ENCODE measurements around the gene SIM1.

SIM1 gene, protein sequence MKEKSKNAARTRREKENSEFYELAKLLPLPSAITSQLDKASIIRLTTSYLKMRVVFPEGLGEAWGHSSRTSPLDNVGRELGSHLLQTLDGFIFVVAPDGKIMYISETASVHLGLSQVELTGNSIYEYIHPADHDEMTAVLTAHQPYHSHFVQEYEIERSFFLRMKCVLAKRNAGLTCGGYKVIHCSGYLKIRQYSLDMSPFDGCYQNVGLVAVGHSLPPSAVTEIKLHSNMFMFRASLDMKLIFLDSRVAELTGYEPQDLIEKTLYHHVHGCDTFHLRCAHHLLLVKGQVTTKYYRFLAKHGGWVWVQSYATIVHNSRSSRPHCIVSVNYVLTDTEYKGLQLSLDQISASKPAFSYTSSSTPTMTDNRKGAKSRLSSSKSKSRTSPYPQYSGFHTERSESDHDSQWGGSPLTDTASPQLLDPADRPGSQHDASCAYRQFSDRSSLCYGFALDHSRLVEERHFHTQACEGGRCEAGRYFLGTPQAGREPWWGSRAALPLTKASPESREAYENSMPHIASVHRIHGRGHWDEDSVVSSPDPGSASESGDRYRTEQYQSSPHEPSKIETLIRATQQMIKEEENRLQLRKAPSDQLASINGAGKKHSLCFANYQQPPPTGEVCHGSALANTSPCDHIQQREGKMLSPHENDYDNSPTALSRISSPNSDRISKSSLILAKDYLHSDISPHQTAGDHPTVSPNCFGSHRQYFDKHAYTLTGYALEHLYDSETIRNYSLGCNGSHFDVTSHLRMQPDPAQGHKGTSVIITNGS
- total RNA-seq = 0 reads per million in 3 donors

DNA sequence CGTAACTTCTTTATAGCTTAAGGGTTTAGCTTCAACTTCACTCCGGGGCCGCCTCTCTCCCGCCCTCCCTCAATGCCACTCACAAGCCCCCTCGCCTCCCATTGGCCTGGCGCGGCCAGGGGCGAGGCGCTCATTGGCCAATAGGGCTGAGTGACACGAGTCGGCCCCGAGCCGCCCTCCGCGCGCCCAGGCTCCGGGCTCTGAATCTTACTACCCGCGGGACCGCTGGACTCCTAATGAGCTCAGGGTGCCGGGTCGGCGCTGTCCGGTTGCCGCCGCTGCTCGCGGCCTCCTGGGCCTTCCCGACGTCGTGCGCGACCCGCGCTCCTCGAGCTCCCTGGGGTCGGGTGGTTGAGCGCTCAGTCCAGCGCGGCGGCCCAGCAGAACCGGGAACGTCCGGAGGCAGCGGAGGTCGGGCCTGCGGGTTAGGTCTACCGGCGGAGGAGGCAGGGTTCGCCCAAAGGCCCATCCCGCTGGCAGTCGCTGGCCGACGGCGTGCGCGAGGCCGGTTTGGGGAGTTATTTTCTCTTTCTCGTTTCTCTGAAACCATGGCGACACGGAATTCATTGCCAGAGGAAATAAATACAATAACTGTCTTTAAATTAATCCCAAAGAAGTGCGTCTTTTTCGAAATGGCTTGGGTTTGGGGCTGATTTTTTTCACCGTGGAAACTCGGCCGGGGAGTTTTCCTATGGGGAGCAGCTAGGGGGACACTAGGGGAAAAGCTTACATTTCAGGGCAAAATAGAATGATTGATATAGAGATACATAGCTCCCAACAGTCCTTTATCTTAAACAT, at the start of gene SIM1:
Gene SIM1, minus strand, starts transcription at position 19 of the 798 bp plus-strand sequence. CDS start 1,453 bp downstream, outside the sequence.
- H3K27me3 ChIP-seq (replicated peaks; ENCODE audit: control insufficient read depth, insufficient read depth, low read length, poor library complexity, severe bottlenecking) = peaks cover 78% of the 10 kb centered on the region
- no peaks in the 10 kb centered on the region for H3K36me3 ChIP-seq (ENCODE audit: control insufficient read depth, insufficient read depth, low read length)
- no peak for DNase-seq
- H3K9me3 ChIP-seq (ENCODE audit: control insufficient read depth, low read length) = peaks cover 2% of the 10 kb centered on the region
- no peak within 1 kb of the TSS for H3K4me3 ChIP-seq (ENCODE audit: insufficient read depth, low read depth, low read length, poor library complexity, severe bottlenecking)
- no peak within 1 kb of the TSS for H3K27ac ChIP-seq (ENCODE audit: insufficient read depth, low read length, poor library complexity, severe bottlenecking)
- peaks cover 17% of the 10 kb centered on the region for H3K4me1 ChIP-seq (ENCODE audit: control insufficient read depth, insufficient read depth, low read length, poor library complexity, severe bottlenecking)

DNA sequence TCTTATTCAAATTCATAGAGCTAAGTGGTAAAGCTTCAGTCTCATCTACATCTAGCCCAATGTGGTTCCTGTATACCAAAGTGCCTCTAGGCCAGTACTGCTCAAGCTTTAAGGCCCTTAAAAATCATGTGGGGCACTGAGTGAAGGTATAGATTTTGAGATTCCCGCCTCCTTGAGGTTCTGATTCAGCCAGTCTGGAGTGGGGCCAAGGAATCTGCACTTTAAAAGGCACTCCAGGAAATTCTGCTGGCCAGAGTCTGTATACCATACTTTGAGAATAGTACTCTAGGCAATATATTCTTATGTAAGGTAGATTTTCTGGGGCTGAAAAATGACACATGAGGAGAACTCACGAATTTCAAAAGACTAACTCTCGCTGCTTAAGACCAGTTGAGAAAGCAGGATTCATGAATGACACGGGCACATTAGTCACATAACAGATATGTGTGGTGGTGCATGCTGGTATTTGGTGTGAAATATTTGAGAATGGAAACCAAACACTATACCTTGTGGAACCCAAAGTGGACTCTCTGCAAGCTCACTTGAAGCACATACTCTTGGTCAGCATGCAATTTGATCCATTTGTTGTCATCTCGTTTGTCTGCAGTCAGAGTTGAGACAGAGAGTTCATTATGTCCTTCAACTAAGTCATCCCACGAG, 47.6 kb upstream of the SIM1 start:
- Histone ChIP-seq H3K4me1 (ENCODE audit: control insufficient read depth, insufficient read depth, low read length, poor library complexity, severe bottlenecking) (no peaks in the 10 kb centered on the region), H3K27ac (ENCODE audit: insufficient read depth, low read length, poor library complexity, severe bottlenecking) (no peak overlapping the region), H3K36me3 (ENCODE audit: control insufficient read depth, insufficient read depth, low read length) (peaks cover 25% of the 10 kb centered on the region), H3K4me3 (ENCODE audit: insufficient read depth, low read depth, low read length, poor library complexity, severe bottlenecking) (no peak overlapping the region), H3K9me3 (ENCODE audit: control insufficient read depth, low read length) (no peaks in the 10 kb centered on the region), H3K27me3 (replicated peaks; ENCODE audit: control insufficient read depth, insufficient read depth, low read length, poor library complexity, severe bottlenecking) (no peaks in the 10 kb centered on the region)
- DNase-seq = no peak

DNA sequence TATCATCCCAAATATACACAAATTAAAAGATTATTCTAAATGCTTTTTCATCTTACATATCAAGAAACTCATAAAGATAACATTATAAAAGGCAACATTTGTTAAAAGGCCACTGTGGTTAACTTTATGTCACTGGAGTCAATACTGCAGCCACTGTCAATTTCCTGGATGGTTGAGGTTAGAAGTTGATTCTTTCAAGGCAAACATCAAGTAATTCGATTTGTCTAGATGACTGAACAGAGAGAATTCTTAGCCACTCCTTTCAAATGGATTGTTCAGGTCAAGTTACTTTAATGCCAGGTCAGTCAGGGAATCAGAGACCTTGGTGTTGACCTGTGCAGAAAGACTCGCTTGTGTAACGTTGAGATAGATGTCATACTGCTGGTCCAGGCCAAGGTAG, 44.4 kb upstream of the SIM1 start:
- Histone ChIP-seq H3K4me1 (ENCODE audit: control insufficient read depth, insufficient read depth, low read length, poor library complexity, severe bottlenecking) (no peaks in the 10 kb centered on the region), H3K4me3 (ENCODE audit: insufficient read depth, low read depth, low read length, poor library complexity, severe bottlenecking) (no peak overlapping the region), H3K27ac (ENCODE audit: insufficient read depth, low read length, poor library complexity, severe bottlenecking) (no peak overlapping the region), H3K36me3 (ENCODE audit: control insufficient read depth, insufficient read depth, low read length) (peaks cover 14% of the 10 kb centered on the region), H3K9me3 (ENCODE audit: control insufficient read depth, low read length) (no peaks in the 10 kb centered on the region), H3K27me3 (replicated peaks; ENCODE audit: control insufficient read depth, insufficient read depth, low read length, poor library complexity, severe bottlenecking) (no peaks in the 10 kb centered on the region)
- no peak for DNase-seq

DNA sequence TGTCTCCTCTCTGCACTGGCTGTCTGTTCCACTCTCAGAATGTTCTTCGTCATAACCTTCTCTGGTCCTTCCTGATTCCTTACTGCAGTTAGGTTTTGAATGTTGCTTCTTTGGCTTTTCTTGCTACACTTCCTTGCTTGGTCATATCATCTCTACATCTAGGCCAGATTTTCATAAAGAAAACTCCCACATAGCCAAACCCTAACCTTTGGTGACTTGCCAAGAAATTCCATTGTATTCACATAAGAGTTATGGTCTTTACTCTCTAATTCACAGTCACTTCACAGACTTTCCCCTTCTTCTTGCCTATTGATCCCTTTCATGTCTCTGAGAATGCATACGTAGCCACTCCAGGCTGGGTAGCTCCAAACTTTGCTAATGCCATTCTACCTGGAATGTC, 41.9 kb upstream of the SIM1 start:
- no peaks in the 10 kb centered on the region for H3K4me1 ChIP-seq (ENCODE audit: control insufficient read depth, insufficient read depth, low read length, poor library complexity, severe bottlenecking)
- no peaks in the 10 kb centered on the region for H3K27me3 ChIP-seq (replicated peaks; ENCODE audit: control insufficient read depth, insufficient read depth, low read length, poor library complexity, severe bottlenecking)
- DNase-seq = no peak
- H3K4me3 ChIP-seq (ENCODE audit: insufficient read depth, low read depth, low read length, poor library complexity, severe bottlenecking) = no peak overlapping the region
- peaks cover 1% of the 10 kb centered on the region for H3K36me3 ChIP-seq (ENCODE audit: control insufficient read depth, insufficient read depth, low read length)
- H3K9me3 ChIP-seq (ENCODE audit: control insufficient read depth, low read length) = no peaks in the 10 kb centered on the region
- H3K27ac ChIP-seq (ENCODE audit: insufficient read depth, low read length, poor library complexity, severe bottlenecking) = no peak overlapping the region

DNA sequence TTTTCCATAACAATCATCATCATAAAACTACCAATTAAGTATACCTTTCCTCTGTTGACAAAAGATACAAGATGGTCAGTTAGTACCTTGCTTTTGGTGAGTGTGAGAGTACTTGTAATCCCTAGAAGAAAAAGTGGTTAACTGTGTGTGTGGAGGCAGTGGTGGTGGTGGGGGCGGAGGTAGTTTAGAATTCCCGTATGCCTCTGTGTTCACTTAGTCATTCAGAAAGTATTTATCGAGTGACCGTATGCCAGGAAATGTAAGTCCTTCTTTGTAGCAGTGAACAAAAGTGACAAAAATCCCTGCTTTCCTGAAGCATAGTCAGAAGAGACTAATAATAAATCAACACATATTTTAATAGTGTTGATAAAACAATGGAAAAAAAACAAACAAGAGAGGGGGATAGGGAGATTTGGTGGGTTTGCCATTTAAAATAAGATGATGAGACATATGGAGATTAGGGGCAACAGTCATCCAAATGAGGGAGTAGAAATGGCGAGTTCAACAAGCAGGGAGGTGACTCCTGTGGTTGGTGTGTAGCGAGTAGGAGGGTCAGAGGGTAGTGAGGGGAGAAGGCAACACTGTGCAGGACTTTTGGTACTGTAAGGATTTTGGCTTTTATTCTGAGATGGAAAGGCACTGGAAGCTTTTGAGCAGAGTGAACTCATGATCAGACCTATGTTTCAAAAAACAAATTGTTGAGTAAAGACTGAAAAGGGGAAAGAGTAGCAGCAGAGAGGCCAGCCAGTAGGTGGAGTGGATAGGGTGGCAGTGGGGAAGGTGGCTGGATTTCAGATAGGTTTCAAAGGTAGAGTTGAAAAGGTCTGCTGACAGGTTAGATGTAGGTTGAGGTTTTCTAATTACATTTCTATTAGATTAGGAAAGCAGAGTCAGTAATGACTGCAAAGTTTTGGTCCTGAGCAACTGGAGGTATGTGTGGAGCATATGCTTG, 40.3 kb upstream of the SIM1 start:
- H3K27me3 ChIP-seq (replicated peaks; ENCODE audit: control insufficient read depth, insufficient read depth, low read length, poor library complexity, severe bottlenecking) = no peaks in the 10 kb centered on the region
- H3K9me3 ChIP-seq (ENCODE audit: control insufficient read depth, low read length) = no peaks in the 10 kb centered on the region
- no peak overlapping the region for H3K27ac ChIP-seq (ENCODE audit: insufficient read depth, low read length, poor library complexity, severe bottlenecking)
- no peak overlapping the region for H3K4me3 ChIP-seq (ENCODE audit: insufficient read depth, low read depth, low read length, poor library complexity, severe bottlenecking)
- H3K36me3 ChIP-seq (ENCODE audit: control insufficient read depth, insufficient read depth, low read length) = no peaks in the 10 kb centered on the region
- no peaks in the 10 kb centered on the region for H3K4me1 ChIP-seq (ENCODE audit: control insufficient read depth, insufficient read depth, low read length, poor library complexity, severe bottlenecking)
- DNase-seq = no peak

DNA sequence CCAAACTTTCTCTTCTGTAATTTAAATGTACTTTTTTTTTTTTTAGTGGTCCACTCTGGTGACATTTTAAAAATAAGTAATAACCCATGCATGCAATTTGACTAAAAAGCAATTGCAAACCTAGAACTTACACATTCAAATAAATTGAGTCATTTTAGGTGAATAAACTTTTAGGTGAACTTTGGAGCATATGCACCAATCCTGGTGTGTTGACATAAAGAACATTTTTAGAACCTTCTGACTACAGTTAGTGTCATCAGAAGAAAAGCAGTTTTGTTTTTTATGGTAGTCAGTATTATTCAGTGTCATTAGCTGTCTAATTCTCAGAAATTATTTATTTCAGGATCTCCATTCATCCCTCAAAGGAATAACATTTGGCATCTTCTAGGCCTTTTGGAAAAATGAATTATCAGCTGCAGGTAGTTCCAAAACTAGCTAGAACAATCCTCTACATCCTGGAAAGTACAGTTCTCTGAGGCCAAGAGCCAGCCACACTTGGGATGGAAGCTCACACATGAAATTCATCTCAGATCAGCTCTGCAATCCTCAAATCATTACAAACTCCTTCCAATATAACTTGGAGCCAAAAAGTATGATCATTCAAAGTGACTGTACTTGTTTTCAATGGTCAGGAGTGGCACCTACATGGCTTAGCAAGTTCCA, 38.5 kb upstream of the SIM1 start:
- no peaks in the 10 kb centered on the region for H3K4me1 ChIP-seq (ENCODE audit: control insufficient read depth, insufficient read depth, low read length, poor library complexity, severe bottlenecking)
- no peak overlapping the region for H3K4me3 ChIP-seq (ENCODE audit: insufficient read depth, low read depth, low read length, poor library complexity, severe bottlenecking)
- no peaks in the 10 kb centered on the region for H3K36me3 ChIP-seq (ENCODE audit: control insufficient read depth, insufficient read depth, low read length)

DNA sequence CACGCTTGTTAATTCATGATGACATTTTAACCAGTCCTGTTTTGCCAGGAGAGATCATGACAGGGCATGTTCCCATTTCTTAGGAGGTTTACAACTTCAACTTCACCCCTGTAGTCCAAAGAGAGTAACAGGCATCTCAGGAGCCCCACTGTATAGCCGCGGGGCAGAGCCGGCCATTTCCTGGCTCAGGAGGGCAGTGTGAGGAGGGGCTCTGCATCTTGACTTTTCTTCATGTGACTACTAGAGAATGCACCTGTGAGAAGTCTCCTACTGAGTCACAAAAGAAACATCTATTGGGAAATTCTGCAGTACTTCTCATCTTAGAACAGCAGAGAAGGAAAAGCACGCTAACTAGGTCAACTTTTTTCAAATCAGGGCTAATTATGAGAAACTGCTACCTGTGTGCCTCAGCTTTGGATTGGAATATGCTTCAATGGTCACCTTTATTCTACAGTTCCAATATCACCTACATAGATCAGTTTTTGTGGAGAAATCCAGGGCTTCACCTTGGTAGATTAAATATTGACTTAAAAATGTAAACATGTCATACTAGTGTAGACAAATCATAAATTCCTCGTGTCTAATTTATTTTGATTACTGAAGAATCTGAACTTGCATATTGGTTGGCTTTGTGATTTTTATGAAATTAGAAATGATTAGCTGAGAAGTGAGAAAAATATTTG, 28.6 kb upstream of the SIM1 start:
- Histone ChIP-seq H3K9me3 (ENCODE audit: control insufficient read depth, low read length) (no peaks in the 10 kb centered on the region), H3K27ac (ENCODE audit: insufficient read depth, low read length, poor library complexity, severe bottlenecking) (no peak overlapping the region), H3K27me3 (replicated peaks; ENCODE audit: control insufficient read depth, insufficient read depth, low read length, poor library complexity, severe bottlenecking) (no peaks in the 10 kb centered on the region), H3K36me3 (ENCODE audit: control insufficient read depth, insufficient read depth, low read length) (no peaks in the 10 kb centered on the region), H3K4me3 (ENCODE audit: insufficient read depth, low read depth, low read length, poor library complexity, severe bottlenecking) (no peak overlapping the region), H3K4me1 (ENCODE audit: control insufficient read depth, insufficient read depth, low read length, poor library complexity, severe bottlenecking) (no peaks in the 10 kb centered on the region)
- DNase-seq = no peak

More for the DNA sequence above, 38.5 kb upstream of the SIM1 start:
- no peaks in the 10 kb centered on the region for H3K27me3 ChIP-seq (replicated peaks; ENCODE audit: control insufficient read depth, insufficient read depth, low read length, poor library complexity, severe bottlenecking)
- no peaks in the 10 kb centered on the region for H3K9me3 ChIP-seq (ENCODE audit: control insufficient read depth, low read length)
- DNase-seq = no peak
- no peak overlapping the region for H3K27ac ChIP-seq (ENCODE audit: insufficient read depth, low read length, poor library complexity, severe bottlenecking)

DNA sequence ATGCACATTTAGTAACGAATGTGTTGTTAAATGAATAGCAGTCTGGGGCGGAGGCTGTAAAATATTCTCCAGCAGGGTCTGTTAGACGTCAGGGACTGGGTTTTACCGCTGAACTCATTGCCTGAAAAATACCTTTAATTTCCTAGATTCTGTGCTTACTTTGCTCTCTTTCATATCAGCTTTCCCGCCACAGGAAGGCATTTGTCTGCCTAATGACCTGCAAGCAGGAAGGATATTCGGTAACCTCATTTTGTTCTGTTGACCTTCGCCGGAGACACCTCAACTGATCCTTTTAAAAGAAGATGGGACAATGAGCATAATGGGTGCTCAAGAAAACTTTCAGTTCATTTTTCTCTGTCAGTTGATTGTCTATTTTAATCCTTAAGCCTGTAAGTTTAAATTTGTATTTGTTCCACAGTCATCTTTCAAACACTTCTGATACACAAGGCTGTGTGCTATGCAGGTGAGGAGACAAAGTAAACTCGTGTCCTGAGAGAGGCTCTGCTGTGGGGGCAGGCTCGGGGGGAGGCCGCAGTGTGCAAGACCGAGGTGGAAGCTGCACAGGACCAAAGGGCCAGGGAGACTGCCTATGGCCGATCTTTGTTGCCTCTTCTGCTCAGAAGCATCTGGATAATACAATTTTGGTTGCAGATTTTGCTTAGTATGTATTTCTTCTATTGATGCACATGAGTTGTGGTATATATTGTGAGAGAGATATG, 27.4 kb upstream of the SIM1 start:
- H3K4me1 ChIP-seq (ENCODE audit: control insufficient read depth, insufficient read depth, low read length, poor library complexity, severe bottlenecking) = no peaks in the 10 kb centered on the region
- no peaks in the 10 kb centered on the region for H3K9me3 ChIP-seq (ENCODE audit: control insufficient read depth, low read length)
- H3K27ac ChIP-seq (ENCODE audit: insufficient read depth, low read length, poor library complexity, severe bottlenecking) = no peak overlapping the region
- H3K4me3 ChIP-seq (ENCODE audit: insufficient read depth, low read depth, low read length, poor library complexity, severe bottlenecking) = no peak overlapping the region
- H3K27me3 ChIP-seq (replicated peaks; ENCODE audit: control insufficient read depth, insufficient read depth, low read length, poor library complexity, severe bottlenecking) = no peaks in the 10 kb centered on the region
- no peaks in the 10 kb centered on the region for H3K36me3 ChIP-seq (ENCODE audit: control insufficient read depth, insufficient read depth, low read length)
- no peak for DNase-seq

Data from effector memory CD4-positive, alpha-beta T cell (primary cell).